H9 (cell line): ENCODE results near the gene TRAF3IP1. TPM values are rescaled to one million over a fixed set of nuclear protein-coding genes. Genes with fewer than 3 reads are reported as not detected.

ENCODE experiments used
- DNase-seq: peaks from one replicate; pipeline ENCODE4 v3.0.0-alpha.2; 2017
- H2AFZ ChIP-seq: one replicate; pipeline ENCODE4 v1.6.1; 2013; ENCODE audit warnings: mild to moderate bottlenecking, low read length, control low read depth, moderate library complexity
- H2AK5ac ChIP-seq: 2 replicates; pipeline ENCODE4 v1.6.1; 2013; ENCODE audit warnings: low read length, control low read depth, mixed read lengths; ENCODE audit not compliant: insufficient read length
- H2BK120ac ChIP-seq: one replicate; pipeline ENCODE4 v1.6.1; 2013; ENCODE audit warnings: low read depth, mild to moderate bottlenecking, low read length, control low read depth, inconsistent platforms; ENCODE audit not compliant: poor library complexity, severe bottlenecking
- H2BK12ac ChIP-seq: 2 replicates; pipeline ENCODE4 v1.6.1; 2013; ENCODE audit warnings: low read length, control low read depth, mixed read lengths, low read depth; ENCODE audit not compliant: insufficient read length
- H2BK15ac ChIP-seq: 2 replicates; pipeline ENCODE4 v1.6.1; 2013; ENCODE audit warnings: low read depth, low read length, control low read depth
- H2BK20ac ChIP-seq: one replicate; pipeline ENCODE4 v1.6.1; 2013; ENCODE audit warnings: low read depth, mild to moderate bottlenecking, low read length, control low read depth, inconsistent platforms; ENCODE audit not compliant: poor library complexity, severe bottlenecking
- H2BK5ac ChIP-seq: 2 replicates; pipeline ENCODE4 v1.6.1; 2013; ENCODE audit warnings: low read length, control low read depth, mixed read lengths; ENCODE audit not compliant: insufficient read length
- H3K14ac ChIP-seq: 2 replicates; pipeline ENCODE4 v1.6.1; 2013; ENCODE audit warnings: low read length, control low read depth; ENCODE audit not compliant: insufficient read depth
- H3K18ac ChIP-seq: 2 replicates; pipeline ENCODE4 v1.6.1; 2013; ENCODE audit warnings: low read depth, mild to moderate bottlenecking, mixed read lengths, low read length, control low read depth; ENCODE audit not compliant: insufficient read length
- H3K23ac ChIP-seq: 2 replicates; pipeline ENCODE4 v1.6.1; 2013; ENCODE audit warnings: low read length, control low read depth, mixed read lengths, low read depth; ENCODE audit not compliant: insufficient read length
- H3K23me2 ChIP-seq: 2 replicates; pipeline ENCODE4 v1.6.1; 2013; ENCODE audit warnings: low read depth, mild to moderate bottlenecking, mixed read lengths, low read length, control low read depth; ENCODE audit not compliant: insufficient read length, poor library complexity, severe bottlenecking
- H3K27ac ChIP-seq: 2 replicates; pipeline ENCODE4 v1.5.1; 2013; ENCODE audit warnings: low read length, control low read depth, mixed read lengths, low read depth; ENCODE audit not compliant: insufficient read length
- H3K27me3 ChIP-seq: 2 replicates; pipeline ENCODE4 v1.6.1; 2013; ENCODE audit warnings: low read length, control low read depth, inconsistent platforms; ENCODE audit not compliant: insufficient read depth
- H3K4ac ChIP-seq: 2 replicates; pipeline ENCODE4 v1.6.1; 2013; ENCODE audit warnings: low read depth, mild to moderate bottlenecking, control low read depth, inconsistent platforms, low read length, moderate library complexity
- H3K4me1 ChIP-seq: 2 replicates; pipeline ENCODE4 v1.6.1; 2013; ENCODE audit warnings: low read length, control low read depth, inconsistent platforms; ENCODE audit not compliant: insufficient read depth
- H3K4me2 ChIP-seq: 2 replicates; pipeline ENCODE4 v1.6.1; 2013; ENCODE audit warnings: low read length, control low read depth, mixed read lengths; ENCODE audit not compliant: insufficient read length, insufficient read depth
- H3K56ac ChIP-seq: 2 replicates; pipeline ENCODE4 v1.6.1; 2013; ENCODE audit warnings: low read depth, mild to moderate bottlenecking, mixed read lengths, low read length, control low read depth; ENCODE audit not compliant: insufficient read length
- H3K79me1 ChIP-seq: 2 replicates; pipeline ENCODE4 v1.6.1; 2013; ENCODE audit warnings: low read depth, mild to moderate bottlenecking, moderate library complexity, low read length, control low read depth, inconsistent platforms; ENCODE audit not compliant: insufficient read depth, poor library complexity, severe bottlenecking
- H3K79me2 ChIP-seq: 2 replicates; pipeline ENCODE4 v1.6.1; 2013; ENCODE audit warnings: low read length, control low read depth, inconsistent platforms; ENCODE audit not compliant: insufficient read depth
- H3K9ac ChIP-seq: 2 replicates; pipeline ENCODE4 v1.6.1; 2013; ENCODE audit warnings: low read length, control low read depth, mixed read lengths; ENCODE audit not compliant: insufficient read length; ENCODE audit errors: extremely low read depth
- H3K9me3 ChIP-seq: one replicate; pipeline ENCODE4 v1.6.1; 2013; ENCODE audit warnings: low read depth, low read length, inconsistent platforms; ENCODE audit not compliant: control insufficient read depth
- H3T11ph ChIP-seq: one replicate; pipeline ENCODE4 v1.6.1; 2013; ENCODE audit warnings: mild to moderate bottlenecking, low read length, control low read depth, inconsistent platforms
- H4K20me1 ChIP-seq: one replicate; pipeline ENCODE4 v1.6.1; 2013; ENCODE audit not compliant: control insufficient read depth, insufficient read length, insufficient read depth
- H4K5ac ChIP-seq: 2 replicates; pipeline ENCODE4 v1.6.1; 2013; ENCODE audit warnings: low read depth, mild to moderate bottlenecking, mixed read lengths, low read length, control low read depth; ENCODE audit not compliant: insufficient read length
- H4K8ac ChIP-seq: replicated peaks from 2 replicates; pipeline ENCODE4 v1.6.1; 2013; ENCODE audit warnings: low read length, control low read depth, mixed read lengths, low read depth; ENCODE audit not compliant: insufficient read length
- H4K91ac ChIP-seq: 2 replicates; pipeline ENCODE4 v1.6.1; 2013; ENCODE audit warnings: low read depth, mild to moderate bottlenecking, moderate library complexity, mixed read lengths, low read length, control low read depth; ENCODE audit not compliant: insufficient read length
- H3K27ac Mint-ChIP-seq, 3 experiments: 2 replicates in 2 of 3; 3 replicates in 1 of 3; pipeline ENCODE4 v1.8.0; 2020 to 2021; ENCODE audit warnings: mixed read lengths in 3 of 3, mild to moderate bottlenecking in 1 of 3, moderate library complexity in 1 of 3
- H3K27me3 Mint-ChIP-seq: 2 replicates; pipeline ENCODE4 v1.8.0; 2021; ENCODE audit warnings: low read depth, mild to moderate bottlenecking, moderate library complexity, mixed read lengths
- H3K36me3 Mint-ChIP-seq, 3 experiments: 2 replicates in 2 of 3; 3 replicates in 1 of 3; pipeline ENCODE4 v1.8.0; 2020 to 2021; ENCODE audit warnings: low read depth in 3 of 3, mixed read lengths in 3 of 3; ENCODE audit not compliant: insufficient read depth in 1 of 3
- H3K4me1 Mint-ChIP-seq, 2 experiments: 2 replicates each; pipeline ENCODE4 v1.8.0; 2020; ENCODE audit warnings: mixed read lengths in 2 of 2
- H3K4me3 Mint-ChIP-seq, 2 experiments: 2 replicates in 1 of 2; 3 replicates in 1 of 2; pipeline ENCODE4 v1.8.0; 2020 to 2021; ENCODE audit warnings: mild to moderate bottlenecking in 2 of 2, mixed read lengths in 2 of 2, moderate library complexity in 1 of 2
- H3K9me3 Mint-ChIP-seq, 2 experiments: 2 replicates in 1 of 2; 3 replicates in 1 of 2; pipeline ENCODE4 v1.8.0; 2020; ENCODE audit warnings: mild to moderate bottlenecking in 2 of 2, mixed read lengths in 2 of 2, moderate library complexity in 1 of 2
- WGBS: extraction: QIAGEN DNeasy Blood & Tissue Kit; methylation state at CpG from one replicate; pipeline ENCODE4 v1.1.7; 2013; ENCODE audit warnings: missing lambda C conversion rate, low lambda C conversion rate, mixed read lengths; ENCODE audit not compliant: insufficient read length; ENCODE audit errors: extremely low coverage; 5-methylcytosine and 5-hydroxymethylcytosine counted together
- total RNA-seq: library from RNA; stranded (reverse); gene quantifications from 2 replicates; pipeline ENCODE4 v1.2.1, GENCODE V29; 2021
- TF ChIP-seq, protein P1 (sequence below): fragments of 200-600 bp; sonication (generic); conservative IDR thresholded peaks from 3 replicates; pipeline ENCODE4 v1.8.0; 2021; ENCODE audit warnings: antibody characterized with exemption, mild to moderate bottlenecking

Gene TRAF3IP1
- total RNA-seq, 1 experiment from 2014 or later: 16.4 TPM

DNA sequence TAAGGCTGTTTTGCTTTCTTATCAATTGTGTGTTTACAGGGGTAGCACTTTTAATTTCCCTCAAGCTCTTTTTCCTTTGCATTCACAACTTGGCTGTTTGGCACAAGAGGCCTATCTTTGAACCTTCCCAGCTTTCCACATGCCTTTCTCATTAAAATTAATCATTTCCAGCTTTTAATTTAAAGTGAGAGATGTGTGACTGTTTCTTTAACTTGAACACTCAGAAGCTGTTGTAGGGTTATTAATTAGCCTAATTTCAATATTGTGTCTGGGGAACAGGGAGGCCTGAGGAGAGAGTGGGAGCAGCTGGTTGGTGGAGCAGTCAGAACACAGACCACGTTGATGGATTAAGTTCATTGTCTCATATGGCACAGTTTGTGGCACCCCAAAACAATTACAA lies 111.1 kb downstream of the TRAF3IP1 start:
- H2AFZ ChIP-seq: no peak overlapping the region
- no peak overlapping the region for H3K14ac ChIP-seq
- no peaks in the 10 kb centered on the region for H4K20me1 ChIP-seq
- no peak overlapping the region for H2BK12ac ChIP-seq
- H3K79me1 ChIP-seq: peaks cover 10% of the 10 kb centered on the region
- peaks cover 42 to 63% (median 45%) of the 10 kb centered on the region in 3 experiments for H3K36me3 Mint-ChIP-seq
- no peaks in the 10 kb centered on the region for H3K27me3 ChIP-seq
- H3K4me2 ChIP-seq: no peak overlapping the region
- peak overlapping the region in 1 of 3 experiments; percentile 40; a peak in 1 of 7 replicates for H3K27ac Mint-ChIP-seq
- H3K79me2 ChIP-seq: peaks cover 33% of the 10 kb centered on the region; the same call in 1 of the 2 replicates
- H3K4me3 Mint-ChIP-seq: no peak overlapping the region
- H3K23ac ChIP-seq: no peak overlapping the region
- H4K8ac ChIP-seq: no peak overlapping the region
- no peak overlapping the region for H3K9ac ChIP-seq
- peaks cover 11 to 14% of the 10 kb centered on the region in 2 experiments for H3K4me1 Mint-ChIP-seq
- H4K91ac ChIP-seq: no peak overlapping the region
- no peak overlapping the region for H2BK15ac ChIP-seq
- no peak overlapping the region for H3K4ac ChIP-seq
- H3T11ph ChIP-seq: no peak overlapping the region
- H3K27me3 Mint-ChIP-seq: no peaks in the 10 kb centered on the region
- H3K23me2 ChIP-seq: peaks cover 3% of the 10 kb centered on the region
- no peak overlapping the region for H2AK5ac ChIP-seq
- no peak overlapping the region for H2BK120ac ChIP-seq
- H3K27ac ChIP-seq: no peak overlapping the region
- no CpG with 5 or more reads among the region's 1 CpG for WGBS
- no peak overlapping the region for H4K5ac ChIP-seq
- H2BK5ac ChIP-seq: no peak overlapping the region
- no peak overlapping the region for H3K56ac ChIP-seq
- DNase-seq: no peak
- no peak overlapping the region for H2BK20ac ChIP-seq
- TF ChIP-seq, protein P1, sequence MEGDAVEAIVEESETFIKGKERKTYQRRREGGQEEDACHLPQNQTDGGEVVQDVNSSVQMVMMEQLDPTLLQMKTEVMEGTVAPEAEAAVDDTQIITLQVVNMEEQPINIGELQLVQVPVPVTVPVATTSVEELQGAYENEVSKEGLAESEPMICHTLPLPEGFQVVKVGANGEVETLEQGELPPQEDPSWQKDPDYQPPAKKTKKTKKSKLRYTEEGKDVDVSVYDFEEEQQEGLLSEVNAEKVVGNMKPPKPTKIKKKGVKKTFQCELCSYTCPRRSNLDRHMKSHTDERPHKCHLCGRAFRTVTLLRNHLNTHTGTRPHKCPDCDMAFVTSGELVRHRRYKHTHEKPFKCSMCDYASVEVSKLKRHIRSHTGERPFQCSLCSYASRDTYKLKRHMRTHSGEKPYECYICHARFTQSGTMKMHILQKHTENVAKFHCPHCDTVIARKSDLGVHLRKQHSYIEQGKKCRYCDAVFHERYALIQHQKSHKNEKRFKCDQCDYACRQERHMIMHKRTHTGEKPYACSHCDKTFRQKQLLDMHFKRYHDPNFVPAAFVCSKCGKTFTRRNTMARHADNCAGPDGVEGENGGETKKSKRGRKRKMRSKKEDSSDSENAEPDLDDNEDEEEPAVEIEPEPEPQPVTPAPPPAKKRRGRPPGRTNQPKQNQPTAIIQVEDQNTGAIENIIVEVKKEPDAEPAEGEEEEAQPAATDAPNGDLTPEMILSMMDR: no peak
- H3K4me1 ChIP-seq: no peaks in the 10 kb centered on the region
- H3K9me3 Mint-ChIP-seq: peaks cover 0 to 8% of the 10 kb centered on the region in 2 experiments; a peak in 2 of 5 replicates
- H3K18ac ChIP-seq: no peak overlapping the region
- no peaks in the 10 kb centered on the region for H3K9me3 ChIP-seq
